GM12878 (cell line): Measurements from ENCODE around the gene EXD3. TPM values are rescaled to one million over a fixed set of nuclear protein-coding genes. Genes with fewer than 3 reads are reported as not detected.

Source experiments
- ATAC-seq: fragments of 200-7000 bp; cut with Tn5 transposase; 3 replicates; pipeline ENCODE4 v1.9.1; 2020; ENCODE audit warnings: mild to moderate bottlenecking, moderate library complexity
- BruUV-seq: library from RNA; stranded (reverse); fragments of 400-500 nt; replicated peaks from 2 replicates; lab custom pipeline; 2021; lab: Mats Ljungman, UMichigan
- CTCF ChIA-PET: fragments of 300-600 bp; sonication (Branson Sonifier 250); formaldehyde crosslinking; extraction: SDS; loops from one replicate; lab custom pipeline; 2021; ENCODE audit warnings: inconsistent platforms; lab: Yijun Ruan, JAX
- POLR2A ChIA-PET: fragments of 350-600 bp; formaldehyde crosslinking; extraction: SDS; loops from one replicate; lab custom pipeline; 2021; ENCODE audit warnings: inconsistent platforms; lab: Charles Lee
- RAD21 ChIA-PET: fragments of 300-600 bp; sonication (Branson Sonifier 250); formaldehyde crosslinking; loops from one replicate; lab custom pipeline; 2023; ENCODE audit warnings: antibody characterized with exemption; ENCODE audit not compliant: unreplicated experiment; lab: Charles Lee
- SMC1A ChIA-PET: fragments of 300-600 bp; sonication (Branson Sonifier 250); formaldehyde crosslinking; loops from one replicate; lab custom pipeline; 2023; ENCODE audit not compliant: unreplicated experiment, uncharacterized antibody; lab: Charles Lee
- DNase-seq: peaks from one replicate; pipeline ENCODE4 v3.0.0-alpha.2; 2011; ENCODE audit warnings: low read depth, low spot score
- FAIRE-seq: peaks from 3 replicates; lab custom pipeline; 2011; peaks lifted over from hg19 to GRCh38; lab: Jason Lieb, UNC
- H2AFZ ChIP-seq: 2 replicates; pipeline ENCODE4 v1.6.0; 2011; ENCODE audit warnings: low read depth, low read length, control low read depth; ENCODE audit not compliant: control insufficient read depth
- H3K27ac ChIP-seq: 2 replicates; pipeline ENCODE4 v1.5.1; 2011; ENCODE audit warnings: control low read depth; ENCODE audit not compliant: control insufficient read depth, insufficient read depth
- H3K27me3 ChIP-seq, 2 experiments: replicated peaks in 1 of 2; 2 replicates each; pipeline versions ENCODE4 v1.6.0 to v1.6.1; 2011; ENCODE audit warnings: low read length in 1 of 2; ENCODE audit not compliant: control insufficient read depth in 2 of 2, insufficient read depth in 2 of 2
- H3K36me3 ChIP-seq, 2 experiments: 2 replicates each; pipeline ENCODE4 v1.5.1; 2011; ENCODE audit warnings: low read length in 1 of 2; ENCODE audit not compliant: control insufficient read depth in 2 of 2, insufficient read depth in 2 of 2
- H3K4me1 ChIP-seq: 2 replicates; pipeline ENCODE4 v1.6.1; 2011; ENCODE audit warnings: mild to moderate bottlenecking, low read length, moderate library complexity, mixed read lengths; ENCODE audit not compliant: control insufficient read depth, insufficient read depth
- H3K4me2 ChIP-seq: 2 replicates; pipeline ENCODE4 v1.6.0; 2011; ENCODE audit warnings: control low read depth; ENCODE audit not compliant: control insufficient read depth, insufficient read depth
- H3K4me3 ChIP-seq: fragments of 200-600 bp; sonication (generic); 2 replicates; pipeline ENCODE4 v1.5.1; 2016
- H3K79me2 ChIP-seq: 2 replicates; pipeline ENCODE4 v1.6.0; 2011; ENCODE audit warnings: low read length; ENCODE audit not compliant: control insufficient read depth, insufficient read depth
- H3K9ac ChIP-seq: 2 replicates; pipeline ENCODE4 v1.8.0; 2011; ENCODE audit warnings: low read length, control low read depth, mixed read lengths; ENCODE audit not compliant: control insufficient read depth, insufficient read depth
- H3K9me3 ChIP-seq: replicated peaks from 3 replicates; pipeline ENCODE4 v1.5.1; 2011; ENCODE audit warnings: mild to moderate bottlenecking, low read length; ENCODE audit not compliant: control insufficient read depth, insufficient read depth
- H4K20me1 ChIP-seq: 2 replicates; pipeline ENCODE4 v1.6.0; 2011; ENCODE audit not compliant: control insufficient read depth, insufficient read depth
- BCL11A ChIP-seq: IDR thresholded peaks from 2 replicates; pipeline ENCODE4 v1.6.1; 2011; ENCODE audit warnings: low read depth, low read length
- E4F1 ChIP-seq: fragments of 450-650 bp; IDR thresholded peaks from 2 replicates; pipeline ENCODE4 v1.6.1; 2018; ENCODE audit warnings: borderline replicate concordance, mild to moderate bottlenecking; ENCODE audit not compliant: partially characterized antibody
- KDM1A ChIP-seq: fragments of 200-600 bp; sonication (generic); IDR thresholded peaks from 2 replicates; pipeline ENCODE4 v1.6.1; 2016; ENCODE audit warnings: borderline replicate concordance
- SMC3 ChIP-seq: IDR thresholded peaks from 2 replicates; pipeline ENCODE4 v1.6.1; 2011; ENCODE audit warnings: low read length, improper control_type of control experiment, borderline replicate concordance
- SP1 ChIP-seq: IDR thresholded peaks from one replicate; pipeline ENCODE4 v1.6.1; 2011; ENCODE audit warnings: low read depth, low read length
- SREBF2 ChIP-seq: IDR thresholded peaks from 2 replicates; pipeline ENCODE4 v1.6.1; 2012; ENCODE audit warnings: mild to moderate bottlenecking, low read length
- ZNF24 ChIP-seq: fragments of 450-650 bp; IDR thresholded peaks from 2 replicates; pipeline ENCODE4 v1.6.1; 2017; ENCODE audit warnings: antibody characterized with exemption, mild to moderate bottlenecking
- ZNF687 ChIP-seq: fragments of 450-650 bp; IDR thresholded peaks from 2 replicates; pipeline ENCODE4 v1.6.1; 2017; ENCODE audit warnings: mild to moderate bottlenecking, moderate library complexity
- WGBS: methylation state at CpG from one replicate; pipeline ENCODE4 v1.1.6; 2016; ENCODE audit warnings: low lambda C conversion rate; ENCODE audit not compliant: insufficient replicate concordance, insufficient coverage; ENCODE audit errors: missing lambda C conversion rate; 5-methylcytosine and 5-hydroxymethylcytosine counted together
- in situ Hi-C: fragments of 300-500 bp; cut with MboI; formaldehyde crosslinking; loops from 9 replicates; pipeline ENCODE4 v1.14.3; 2018; ENCODE audit warnings: mixed read lengths
- intact Hi-C: fragments of 100-400 bp; cut with micrococcal nuclease; formaldehyde crosslinking; loops from one replicate; pipeline ENCODE4 v1.14.2; 2022; ENCODE audit not compliant: unreplicated experiment
- polyA plus RNA-seq, 11 experiments: library from polyadenylated mRNA; depleted of rRNA in 4 of 11; unstranded in 6 of 11; stranded (reverse) in 5 of 11; fragments of >200 nt; fragmentation: Nextera tagmentation in 4 of 11; fragmentation: Illumina TruSeq in 1 of 11; extraction: Ambion mirVana in 4 of 11; extraction: Trizol in 1 of 11; gene quantifications; 1 replicate in 1 of 11; 2 replicates in 10 of 11; pipeline versions ENCODE4 v1.2.1 to v1.2.3, GENCODE V29; 2011 to 2016; ENCODE audit warnings: inconsistent platforms in 2 of 11, missing spikeins in 2 of 11, low read depth in 1 of 11
- total RNA-seq, 4 experiments: library from RNA; depleted of rRNA in 3 of 4; stranded (reverse); fragments of >200 nt in 3 of 4; fragmentation: Illumina TruSeq in 1 of 4; extraction: Trizol in 1 of 4; gene quantifications; 2 replicates each; pipeline versions ENCODE4 v1.2.1 to v1.2.3, GENCODE V29; 2013 to 2021
- TF ChIP-seq, protein P1 (sequence below): fragments of 450-650 bp; IDR thresholded peaks from 2 replicates; pipeline ENCODE4 v1.6.1; 2017; ENCODE audit warnings: mild to moderate bottlenecking

The EXD3 gene
- total and polyA plus RNA-seq, 10 of the 15 experiments (the other 5 are each of a cell fraction or from before 2014, with no cell fraction given) = 0.21 to 7.1 (median 3.6) TPM

DNA sequence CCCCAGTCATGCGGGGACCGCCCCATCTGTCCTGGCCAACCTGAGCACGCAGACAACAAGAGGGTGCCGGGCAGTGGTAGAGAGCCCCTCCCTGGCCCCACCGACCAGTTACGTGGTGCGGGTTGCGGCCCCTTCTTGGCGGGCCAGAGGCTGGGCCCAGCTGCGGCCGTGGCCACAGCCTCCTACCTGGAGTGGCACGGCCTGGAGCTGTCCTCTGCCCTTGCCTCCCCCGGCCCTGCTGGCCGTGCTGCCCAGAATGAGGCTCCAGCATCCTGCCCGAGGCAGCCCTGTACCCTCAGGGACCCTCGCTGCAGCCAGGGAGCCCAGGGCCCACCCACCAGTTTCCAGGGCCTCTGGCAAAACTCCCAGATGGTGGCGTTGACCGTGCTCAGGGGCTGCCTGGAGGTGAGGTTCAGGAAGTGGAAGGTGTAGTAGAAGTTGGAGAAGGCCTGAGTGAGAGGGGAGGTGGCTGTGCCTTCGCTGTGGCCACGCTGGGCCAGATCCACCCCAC is 12.5 kb upstream of the EXD3 start (continued):
- TF ChIP-seq ZNF687 (no peak), KDM1A (no peak), SMC3 (no peak), SREBF2 (no peak)

DNA sequence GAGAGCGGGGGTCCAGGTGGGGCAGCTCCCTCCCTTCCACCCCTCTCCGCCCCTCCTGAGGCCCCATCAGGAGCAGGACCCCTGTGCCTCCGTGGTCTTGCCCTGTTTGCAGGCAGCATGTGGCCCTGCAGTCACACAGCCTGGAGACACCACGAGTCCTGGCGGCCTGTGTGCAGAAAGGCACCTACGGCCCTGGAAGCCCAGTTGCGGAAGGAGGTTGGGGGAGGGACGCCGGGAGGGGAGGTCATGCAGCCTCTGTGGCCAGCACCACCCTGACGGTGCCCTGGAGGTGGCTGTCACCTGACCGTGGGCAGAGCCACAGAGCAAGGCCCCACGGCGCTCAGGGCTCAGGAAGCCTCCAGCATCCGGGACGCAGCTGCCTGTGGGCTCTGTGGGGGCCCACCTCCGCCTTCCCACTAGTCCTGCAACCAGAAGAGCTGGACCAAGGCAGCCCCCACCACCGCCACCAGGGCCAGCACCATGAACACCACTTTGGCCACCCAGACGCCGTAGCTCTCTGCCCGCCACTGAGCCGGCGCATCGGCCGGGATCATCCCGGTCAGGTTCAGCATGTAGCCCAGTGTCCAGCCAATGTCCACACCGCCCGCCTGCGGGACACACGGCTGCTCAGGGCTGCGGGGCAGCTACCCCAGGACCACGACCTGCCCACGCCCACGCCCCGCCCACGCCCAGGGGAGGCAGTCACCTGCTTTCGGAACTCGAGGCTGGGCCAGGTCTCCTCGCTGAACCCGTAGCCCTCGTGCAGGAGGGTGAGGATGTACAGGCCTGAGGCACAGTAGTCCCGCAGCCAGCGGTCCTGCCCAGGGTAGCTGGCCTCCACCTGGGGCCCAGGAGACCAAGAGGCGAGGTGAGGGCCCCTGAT is 11.8 kb upstream of the EXD3 start:
- RAD21 ChIA-PET = no interaction called here
- H4K20me1 ChIP-seq = no peaks in the 10 kb centered on the region
- H3K27me3 ChIP-seq = no peaks in the 10 kb centered on the region
- H3K79me2 ChIP-seq = no peaks in the 10 kb centered on the region
- TF ChIP-seq, protein P1, sequence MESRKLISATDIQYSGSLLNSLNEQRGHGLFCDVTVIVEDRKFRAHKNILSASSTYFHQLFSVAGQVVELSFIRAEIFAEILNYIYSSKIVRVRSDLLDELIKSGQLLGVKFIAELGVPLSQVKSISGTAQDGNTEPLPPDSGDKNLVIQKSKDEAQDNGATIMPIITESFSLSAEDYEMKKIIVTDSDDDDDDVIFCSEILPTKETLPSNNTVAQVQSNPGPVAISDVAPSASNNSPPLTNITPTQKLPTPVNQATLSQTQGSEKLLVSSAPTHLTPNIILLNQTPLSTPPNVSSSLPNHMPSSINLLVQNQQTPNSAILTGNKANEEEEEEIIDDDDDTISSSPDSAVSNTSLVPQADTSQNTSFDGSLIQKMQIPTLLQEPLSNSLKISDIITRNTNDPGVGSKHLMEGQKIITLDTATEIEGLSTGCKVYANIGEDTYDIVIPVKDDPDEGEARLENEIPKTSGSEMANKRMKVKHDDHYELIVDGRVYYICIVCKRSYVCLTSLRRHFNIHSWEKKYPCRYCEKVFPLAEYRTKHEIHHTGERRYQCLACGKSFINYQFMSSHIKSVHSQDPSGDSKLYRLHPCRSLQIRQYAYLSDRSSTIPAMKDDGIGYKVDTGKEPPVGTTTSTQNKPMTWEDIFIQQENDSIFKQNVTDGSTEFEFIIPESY = no peak
- no peak for TF ChIP-seq BCL11A
- TF ChIP-seq SP1 = no peak
- no peak for TF ChIP-seq E4F1
- TF ChIP-seq ZNF24 = no peak
- 0 out of 2 replicates have a peak, but pooled peaks cover 6% of the 10 kb centered on the region for H3K4me1 ChIP-seq
- intact Hi-C loops = no loop called here
- DNase-seq = no peak
- ATAC-seq = no peak
- in situ Hi-C loops = no loop called here
- no peak overlapping the region for H3K4me3 ChIP-seq
- CTCF ChIA-PET = no interaction called here
- POLR2A ChIA-PET = no interaction called here
- H3K9ac ChIP-seq = no peak overlapping the region
- H3K27ac ChIP-seq = no peak overlapping the region
- no peak for FAIRE-seq
- H2AFZ ChIP-seq = no peak overlapping the region
- no peak overlapping the region for H3K4me2 ChIP-seq
- no TSS peak for BruUV-seq
- WGBS = 48% methylated on average over 41 of the region's 43 CpGs
- no peaks in the 10 kb centered on the region for H3K9me3 ChIP-seq
- no peaks in the 10 kb centered on the region for H3K36me3 ChIP-seq
- SMC1A ChIA-PET = no interaction called here
